Epithelial cell of esophagus (primary cell): Measurements from ENCODE around the gene POLD4.
A peak's percentile ranks its signal among the peaks of the same experiment; 100 is the strongest.

Source experiments
- DNase-seq: peaks from one replicate; pipeline ENCODE4 v3.0.0; 2010; ENCODE audit warnings: low read depth
- H3K4me3 ChIP-seq: 2 replicates; pipeline ENCODE4 v1.5.1; 2011; ENCODE audit warnings: mild to moderate bottlenecking, low read length, control low read depth
- CTCF ChIP-seq: IDR thresholded peaks from 2 replicates; pipeline ENCODE4 v1.5.1; 2011; ENCODE audit warnings: low read depth, mild to moderate bottlenecking, low read length, control low read depth, inconsistent platforms; ENCODE audit not compliant: insufficient read depth; ENCODE audit errors: missing control alignments

Gene POLD4

DNA sequence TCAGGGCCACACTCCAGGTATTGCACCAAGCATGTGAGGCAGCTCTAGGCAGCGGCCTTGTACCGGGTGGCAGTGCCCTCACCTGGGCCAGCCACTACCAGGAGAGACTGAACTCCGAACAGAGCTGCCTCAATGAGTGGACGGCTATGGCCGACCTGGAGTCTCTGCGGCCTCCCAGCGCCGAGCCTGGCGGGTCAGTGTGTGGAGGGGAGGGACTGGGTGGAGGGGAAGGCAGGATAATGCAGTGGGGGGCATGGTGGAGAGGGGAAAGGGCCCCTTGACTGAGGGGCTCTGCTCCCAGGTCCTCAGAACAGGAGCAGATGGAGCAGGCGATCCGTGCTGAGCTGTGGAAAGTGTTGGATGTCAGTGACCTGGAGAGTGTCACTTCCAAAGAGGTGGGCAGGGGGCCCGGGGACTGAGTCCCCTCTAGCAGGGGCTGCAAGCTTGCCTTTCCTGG lies 45.8 kb downstream of the POLD4 start:
- no peak for DNase-seq
- no peak overlapping the region for H3K4me3 ChIP-seq
- TF ChIP-seq CTCF = no peak

GRCh38 chr11:67306769-67307544 lies 46.4 kb downstream of the POLD4 start:
- no peak for TF ChIP-seq CTCF
- no peak overlapping the region for H3K4me3 ChIP-seq
- no peak for DNase-seq

- no peak for DNase-seq
- TF ChIP-seq CTCF = no peak
Measured at GRCh38 chr11:67304511-67305113, 48.7 kb downstream of the POLD4 start.

GRCh38 chr11:67303835-67304411 lies 49.4 kb downstream of the POLD4 start:
- no peak for TF ChIP-seq CTCF
- peak overlapping the region; percentile 66 for H3K4me3 ChIP-seq
- DNase-seq = no peak

More at GRCh38 chr11:67304511-67305113, 48.7 kb downstream of the POLD4 start:
- H3K4me3 ChIP-seq = peak overlapping the region; percentile 66

- peak; percentile 66 for DNase-seq
- TF ChIP-seq CTCF = no peak
- H3K4me3 ChIP-seq = peak within 1 kb of the TSS; percentile 66
Measured at GRCh38 chr11:67303132-67303834, 50.1 kb downstream of the POLD4 start, which contains the start of gene SSH3. Gene SSH3, plus strand, starts transcription at chr11:67303530. Its CDS starts 96 bp downstream, at chr11:67303626.

DNA sequence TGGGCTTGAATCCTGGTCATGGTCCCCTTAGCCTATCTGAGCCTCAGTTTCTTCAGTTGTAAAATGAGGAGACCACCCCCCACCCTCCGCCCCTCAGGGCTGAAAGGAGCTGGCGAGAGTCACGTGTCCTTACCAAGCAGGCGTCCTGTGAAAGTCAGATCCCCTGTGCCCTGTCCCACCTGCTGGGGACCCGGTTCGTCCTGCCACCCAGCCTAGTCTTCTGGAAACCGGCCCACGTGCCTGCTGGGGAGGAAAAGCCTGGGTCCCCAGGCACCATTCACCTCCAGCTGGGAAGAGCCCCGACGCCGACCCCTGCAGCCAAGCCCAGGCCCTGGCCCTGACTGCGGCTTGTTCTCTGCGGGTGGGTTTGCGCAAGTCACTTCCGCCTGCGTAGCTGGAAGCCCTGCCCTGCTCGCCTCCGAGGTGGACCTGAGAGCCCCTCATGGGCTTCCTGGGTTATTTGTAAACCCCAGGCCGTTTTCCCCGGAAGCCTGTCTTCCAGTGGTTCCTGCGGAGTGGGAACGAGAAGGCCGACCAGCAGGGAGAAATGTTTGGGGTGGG lies 50.7 kb downstream of the POLD4 start:
- peak; percentile 35 for DNase-seq
- peak overlapping the region; percentile 66 for H3K4me3 ChIP-seq
- no peak for TF ChIP-seq CTCF
